ENCODE data around the gene BCL2L13. TPM values are rescaled to one million over a fixed set of nuclear protein-coding genes. Genes with fewer than 3 reads are reported as not detected.

Gene BCL2L13
- total RNA-seq, 1 experiment from 2014 or later, result 38.1 TPM

- no peak for DNase-seq (ENCODE audit: low spot score)
- H3K27me3 Mint-ChIP-seq (ENCODE audit: low read depth), result no peaks in the 10 kb centered on the region
- H3K36me3 Mint-ChIP-seq, result peaks cover 28% of the 10 kb centered on the region
- TF ChIP-seq GABPB1 (CRISPR knock-in tag; IDR thresholded peaks at IDR 0.05), result no peak
- TF ChIP-seq ZNF512 (CRISPR knock-in tag; IDR thresholded peaks at IDR 0.05; ENCODE audit: borderline replicate concordance), result no peak
- TF ChIP-seq ARID4B (CRISPR knock-in tag; IDR thresholded peaks at IDR 0.05; ENCODE audit: borderline replicate concordance), result no peak
- TF ChIP-seq JUN (CRISPR knock-in tag; IDR thresholded peaks at IDR 0.05), result no peak
- no peak for TF ChIP-seq SP1 (CRISPR knock-in tag; conservative IDR thresholded peaks at IDR 0.05)
- TF ChIP-seq ZNF232 (CRISPR knock-in tag; IDR thresholded peaks at IDR 0.05), result no peak
- TF ChIP-seq SOX15 (CRISPR knock-in tag; IDR thresholded peaks at IDR 0.05), result no peak
- no peak for TF ChIP-seq ZNF423 (CRISPR knock-in tag; IDR thresholded peaks at IDR 0.05)
- TF ChIP-seq ZNF138 (CRISPR knock-in tag; conservative IDR thresholded peaks at IDR 0.05), result no peak
- no peak for TF ChIP-seq RELA (CRISPR knock-in tag; IDR thresholded peaks at IDR 0.05; ENCODE audit: borderline replicate concordance)
- no peak for TF ChIP-seq MLX (CRISPR knock-in tag; IDR thresholded peaks at IDR 0.05)
- no peak overlapping the region for H3K4me3 Mint-ChIP-seq
- ChIA-PET CTCF (no interaction called here), POLR2A (no interaction called here)
- no peaks in the 10 kb centered on the region for H3K4me1 Mint-ChIP-seq
- no peaks in the 10 kb centered on the region for H3K9me3 Mint-ChIP-seq
- no peak for ATAC-seq
- H3K27ac Mint-ChIP-seq, result no peak overlapping the region
Observed at GRCh38 chr22:17656870-17657395, 18.4 kb downstream of the BCL2L13 start.

GRCh38 chr22:17664414-17665055 lies 26.0 kb downstream of the BCL2L13 start:
- ChIA-PET POLR2A (no interaction called here), CTCF (no interaction called here)
- Mint-ChIP-seq H3K27me3 (ENCODE audit: low read depth) (no peaks in the 10 kb centered on the region), H3K9me3 (peaks cover 9% of the 10 kb centered on the region), H3K4me1 (no peaks in the 10 kb centered on the region), H3K36me3 (peaks cover 46% of the 10 kb centered on the region), H3K27ac (no peak overlapping the region), H3K4me3 (no peak overlapping the region)
- DNase-seq (ENCODE audit: low spot score), result no peak
- ATAC-seq, result no peak
- TF ChIP-seq NR2C2 (CRISPR knock-in tag; IDR thresholded peaks at IDR 0.05) (no peak), SMAD3 (CRISPR knock-in tag; IDR thresholded peaks at IDR 0.05; ENCODE audit: borderline replicate concordance) (no peak)

- no peak for TF ChIP-seq ZNF317 (CRISPR knock-in tag; IDR thresholded peaks at IDR 0.05; ENCODE audit: borderline replicate concordance, low read depth)
- TF ChIP-seq CDX4 (CRISPR knock-in tag; IDR thresholded peaks at IDR 0.05; ENCODE audit: borderline replicate concordance), result no peak
- TF ChIP-seq JUN (CRISPR knock-in tag; IDR thresholded peaks at IDR 0.05), result no peak
- TF ChIP-seq FOXJ3 (CRISPR knock-in tag; IDR thresholded peaks at IDR 0.05; ENCODE audit: borderline replicate concordance), result no peak
- TF ChIP-seq GABPB1 (CRISPR knock-in tag; IDR thresholded peaks at IDR 0.05), result no peak
- no peak for TF ChIP-seq NR1H2 (CRISPR knock-in tag; IDR thresholded peaks at IDR 0.05)
- no peak for TF ChIP-seq E2F1 (CRISPR knock-in tag; IDR thresholded peaks at IDR 0.05)
- TF ChIP-seq NFE2L1 (CRISPR knock-in tag; IDR thresholded peaks at IDR 0.05), result no peak
- TF ChIP-seq NFATC4 (CRISPR knock-in tag; IDR thresholded peaks at IDR 0.05), result no peak
- TF ChIP-seq ZNF423 (CRISPR knock-in tag; IDR thresholded peaks at IDR 0.05), result no peak
- Mint-ChIP-seq H3K36me3 (peaks cover 45% of the 10 kb centered on the region), H3K4me3 (no peak overlapping the region), H3K9me3 (peaks cover 9% of the 10 kb centered on the region), H3K27me3 (ENCODE audit: low read depth) (no peaks in the 10 kb centered on the region), H3K27ac (no peak overlapping the region), H3K4me1 (no peaks in the 10 kb centered on the region)
- ChIA-PET POLR2A (no interaction called here), CTCF (no interaction called here)
- DNase-seq (ENCODE audit: low spot score), result no peak
- ATAC-seq, result no peak
Observed at GRCh38 chr22:17665248-17665647, 26.7 kb downstream of the BCL2L13 start.
